GM21825 (cell line): ENCODE results near the gene ANKRD33.

ENCODE experiments used
- ATAC-seq: cut with Tn5 transposase; IDR thresholded peaks from one replicate; pipeline ENCODE4 v1.9.1; 2021; ENCODE audit warnings: mild to moderate bottlenecking, moderate library complexity; ENCODE audit not compliant: unreplicated experiment

Gene ANKRD33

GRCh38 chr12:51860986-51861385, 26.9 kb upstream of the ANKRD33 start:
- ATAC-seq, result no peak

DNA sequence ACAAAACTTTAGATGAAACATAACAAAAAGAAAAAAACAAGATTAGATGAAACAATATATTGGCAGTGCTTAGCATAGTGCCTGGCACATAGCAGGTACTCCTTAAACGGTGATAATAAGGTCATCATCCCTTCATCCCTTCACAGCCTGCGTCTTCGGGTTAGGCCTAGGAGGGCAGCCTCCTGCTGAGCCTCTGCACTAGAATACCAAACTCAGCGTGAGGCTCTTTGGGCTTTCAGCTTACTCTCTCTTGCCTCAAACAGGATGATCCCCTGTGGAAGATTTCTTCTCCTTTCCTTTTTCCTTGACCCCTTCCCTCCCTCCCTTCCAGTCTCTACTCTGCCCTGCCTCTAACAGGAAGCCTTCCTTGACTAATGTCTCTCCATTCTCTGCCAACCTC, 25.0 kb upstream of the ANKRD33 start:
- no peak for ATAC-seq

GRCh38 chr12:51863363-51863932, 24.5 kb upstream of the ANKRD33 start:
- ATAC-seq, result no peak

GRCh38 chr12:51863933-51864832, 23.7 kb upstream of the ANKRD33 start:
- no peak for ATAC-seq

GRCh38 chr12:51864833-51865670, 22.9 kb upstream of the ANKRD33 start:
- ATAC-seq, result no peak

- no peak for ATAC-seq
These were observed 22.1 kb upstream of the ANKRD33 start for GRCh38 chr12:51865757-51866270.

- no peak for ATAC-seq
These were observed 21.6 kb upstream of the ANKRD33 start for GRCh38 chr12:51866324-51866723.

GRCh38 chr12:51866762-51867161, 21.1 kb upstream of the ANKRD33 start:
- ATAC-seq, result no peak

DNA sequence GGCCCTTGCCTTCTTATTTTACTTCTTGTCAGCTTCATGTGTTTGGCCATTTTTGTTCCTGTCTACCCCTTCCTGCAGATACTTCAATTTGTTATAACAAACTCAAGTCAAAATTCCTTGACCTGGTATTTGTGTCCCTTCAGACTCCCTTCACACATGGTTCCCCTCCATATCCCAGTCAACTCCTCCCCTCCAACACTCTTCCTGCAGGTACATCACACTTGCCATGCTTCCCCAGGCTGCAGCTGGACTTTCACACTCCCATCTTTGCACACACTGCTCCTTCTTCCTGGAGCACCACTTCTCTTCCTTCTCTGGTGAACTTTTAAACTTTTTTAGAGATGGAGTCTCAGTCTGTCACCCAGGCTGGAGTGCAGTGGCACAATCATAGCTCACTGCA, 20.5 kb upstream of the ANKRD33 start:
- no peak for ATAC-seq

GRCh38 chr12:51867796-51868428, 20.0 kb upstream of the ANKRD33 start:
- ATAC-seq, result no peak

DNA sequence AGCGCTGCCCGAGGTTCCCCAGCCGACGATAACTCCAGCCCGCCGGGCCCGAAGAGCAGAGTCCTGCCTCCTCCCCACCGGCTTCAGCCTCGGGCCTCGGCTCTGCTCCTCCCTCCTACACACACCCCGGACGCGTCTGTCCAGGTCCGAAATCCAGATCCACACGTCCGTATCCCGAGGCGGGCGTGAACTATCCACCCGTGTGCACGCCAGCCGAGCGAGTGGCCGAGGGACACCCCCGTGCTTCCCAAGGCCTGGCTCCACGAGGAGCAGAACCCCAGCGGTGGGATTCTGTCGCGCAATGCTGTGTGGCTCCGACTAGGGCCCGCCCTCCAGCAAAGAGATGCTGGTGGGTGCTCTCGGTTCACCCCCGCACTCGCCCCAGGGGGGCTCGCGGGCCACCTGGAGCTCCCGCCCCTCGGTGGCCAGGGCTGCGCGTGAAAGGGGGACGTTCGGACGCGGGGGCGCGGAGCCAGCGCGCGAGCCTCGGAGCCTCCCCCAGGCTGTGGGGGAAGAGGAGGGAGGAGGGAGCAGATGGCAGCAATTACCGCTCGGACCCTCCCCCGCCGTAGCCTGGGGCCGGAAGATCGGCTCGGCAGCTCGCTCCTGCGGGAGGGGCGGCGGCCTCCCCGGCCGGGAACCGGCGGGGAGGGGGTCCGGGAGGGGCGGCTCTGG, 18.9 kb upstream of the ANKRD33 start:
- ATAC-seq, result no peak

GRCh38 chr12:51869496-51869865, 18.4 kb upstream of the ANKRD33 start:
- ATAC-seq, result no peak

GRCh38 chr12:51869931-51870330, 18.0 kb upstream of the ANKRD33 start:
- no peak for ATAC-seq

GRCh38 chr12:51870504-51870903, 17.4 kb upstream of the ANKRD33 start:
- no peak for ATAC-seq

DNA sequence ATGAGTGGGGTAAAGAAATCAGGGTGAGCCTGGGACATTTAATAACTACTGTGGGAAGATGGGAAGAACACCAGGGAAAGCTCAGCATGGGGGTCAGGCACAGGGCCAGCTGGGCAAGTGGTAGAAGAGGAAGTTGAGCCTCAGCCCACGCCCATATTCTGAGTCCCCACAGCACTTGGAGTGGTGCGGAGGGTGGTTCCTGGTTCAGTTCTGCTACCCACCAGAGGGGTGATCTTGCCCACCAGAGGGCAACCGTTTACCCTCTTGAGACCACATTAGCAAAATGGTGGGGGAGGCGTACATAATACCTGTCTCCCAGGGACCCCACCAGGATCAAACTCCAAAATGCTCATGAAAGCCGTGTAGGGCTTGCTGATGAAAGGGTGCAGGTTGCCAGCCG, 16.8 kb upstream of the ANKRD33 start:
- no peak for ATAC-seq

DNA sequence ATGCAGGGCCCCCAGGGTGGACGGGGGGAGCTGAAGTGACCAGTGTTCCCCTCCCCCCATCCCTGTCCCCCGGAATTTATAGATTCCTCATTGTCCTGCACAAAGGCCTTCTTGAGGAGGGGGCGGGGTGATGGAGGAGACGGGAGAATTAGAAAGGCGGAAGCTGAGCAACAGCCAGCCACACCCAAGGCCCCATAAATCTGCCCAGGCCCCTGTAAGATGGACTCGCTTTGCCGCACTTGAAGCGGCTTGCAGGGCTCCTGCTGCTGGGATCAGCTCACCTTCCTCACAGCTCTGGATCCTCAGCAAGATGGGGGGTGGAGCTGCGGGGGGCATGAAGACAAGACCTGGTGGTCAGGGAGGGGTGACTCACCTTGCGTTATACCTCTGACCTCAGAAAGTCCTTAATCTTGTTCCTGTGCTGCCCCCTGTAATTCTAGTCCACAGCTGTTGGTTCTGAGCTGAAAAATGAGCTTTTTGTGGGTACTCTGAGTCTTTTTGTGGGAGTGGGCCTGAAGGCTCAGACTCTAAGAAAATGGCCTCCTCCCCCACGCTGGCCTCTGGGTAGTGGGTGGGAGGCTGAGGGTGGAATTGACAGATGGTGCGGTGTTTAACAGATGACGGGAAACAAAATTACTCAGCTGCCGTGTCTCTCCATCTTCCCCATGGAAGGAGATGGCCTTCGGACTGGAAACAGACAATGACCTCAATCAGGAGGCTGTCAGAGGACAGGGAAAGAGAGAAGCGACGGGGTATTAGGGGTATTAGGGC, 15.8 kb upstream of the ANKRD33 start:
- no peak for ATAC-seq

- ATAC-seq, result no peak
These were observed 15.3 kb upstream of the ANKRD33 start for GRCh38 chr12:51872689-51872981.

GRCh38 chr12:51873251-51873994, 14.5 kb upstream of the ANKRD33 start:
- no peak for ATAC-seq

- ATAC-seq, result no peak
These were observed 13.9 kb upstream of the ANKRD33 start for GRCh38 chr12:51874000-51874399.
